Head of caudate nucleus (tissue), 42 donors: Measurements from ENCODE around the gene PER2.
A peak's percentile ranks its signal among the peaks of the same experiment; 100 is the strongest.

Experiments used
- DNase-seq, 42 donors: peaks; one replicate each; pipeline versions ENCODE4 v3.0.0 to v3.0.0-alpha.2; 2020 to 2021; ENCODE audit warnings: mixed read lengths in 7 of 42
- intact Hi-C: fragments of 100-400 bp; cut with DNase I; formaldehyde crosslinking; loops from one replicate; pipeline ENCODE4 v1.15.0; 2022

Gene PER2

DNA sequence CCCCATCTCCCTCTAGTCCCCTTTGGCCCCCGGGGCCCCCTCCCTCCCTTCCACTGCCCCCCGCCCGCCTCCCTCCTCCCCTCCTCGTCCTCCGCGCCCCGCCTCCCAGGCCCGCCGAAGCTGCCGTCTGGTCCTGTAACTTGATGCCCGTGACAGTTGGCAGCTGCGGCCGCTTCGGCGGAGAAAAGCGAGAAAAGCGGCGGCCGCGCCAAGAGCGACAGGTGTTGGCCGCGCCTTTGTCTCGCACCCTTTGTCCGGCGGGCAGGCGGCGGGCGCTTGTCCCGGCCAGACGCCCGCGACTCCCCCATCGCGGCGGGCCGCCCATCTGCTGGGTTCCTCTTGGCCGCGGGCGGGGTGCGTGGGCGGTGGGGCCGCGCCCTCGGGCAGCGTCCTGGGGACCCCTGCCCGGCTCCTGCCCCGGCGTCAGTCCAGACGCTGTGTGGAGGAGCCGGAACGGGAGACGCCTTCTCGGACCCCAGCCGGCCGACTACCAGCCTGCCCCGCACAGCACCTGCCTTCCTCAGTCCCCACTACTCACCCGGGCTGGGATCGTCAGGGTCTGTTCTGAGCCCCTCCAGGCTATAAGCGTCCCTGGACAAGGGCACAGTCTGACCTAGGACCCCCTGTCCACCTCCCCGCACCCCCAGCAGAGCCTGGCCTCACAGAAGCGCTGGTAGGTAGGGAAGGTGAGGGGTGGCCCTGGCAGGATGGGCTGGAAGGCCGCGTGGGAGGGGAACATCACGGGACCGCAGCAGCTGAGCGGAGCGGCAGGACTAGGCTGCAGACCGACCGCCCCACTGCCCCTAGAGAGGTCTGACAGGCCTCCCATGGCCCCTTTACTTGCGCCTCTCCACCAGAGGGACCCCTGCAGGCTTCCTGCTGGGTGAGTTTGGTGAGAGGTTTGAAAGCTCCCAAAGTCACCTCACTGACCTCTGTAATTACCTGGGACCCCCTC is 47.4 kb downstream of the PER2 start:
- intact Hi-C loops = no loop called here

DNA sequence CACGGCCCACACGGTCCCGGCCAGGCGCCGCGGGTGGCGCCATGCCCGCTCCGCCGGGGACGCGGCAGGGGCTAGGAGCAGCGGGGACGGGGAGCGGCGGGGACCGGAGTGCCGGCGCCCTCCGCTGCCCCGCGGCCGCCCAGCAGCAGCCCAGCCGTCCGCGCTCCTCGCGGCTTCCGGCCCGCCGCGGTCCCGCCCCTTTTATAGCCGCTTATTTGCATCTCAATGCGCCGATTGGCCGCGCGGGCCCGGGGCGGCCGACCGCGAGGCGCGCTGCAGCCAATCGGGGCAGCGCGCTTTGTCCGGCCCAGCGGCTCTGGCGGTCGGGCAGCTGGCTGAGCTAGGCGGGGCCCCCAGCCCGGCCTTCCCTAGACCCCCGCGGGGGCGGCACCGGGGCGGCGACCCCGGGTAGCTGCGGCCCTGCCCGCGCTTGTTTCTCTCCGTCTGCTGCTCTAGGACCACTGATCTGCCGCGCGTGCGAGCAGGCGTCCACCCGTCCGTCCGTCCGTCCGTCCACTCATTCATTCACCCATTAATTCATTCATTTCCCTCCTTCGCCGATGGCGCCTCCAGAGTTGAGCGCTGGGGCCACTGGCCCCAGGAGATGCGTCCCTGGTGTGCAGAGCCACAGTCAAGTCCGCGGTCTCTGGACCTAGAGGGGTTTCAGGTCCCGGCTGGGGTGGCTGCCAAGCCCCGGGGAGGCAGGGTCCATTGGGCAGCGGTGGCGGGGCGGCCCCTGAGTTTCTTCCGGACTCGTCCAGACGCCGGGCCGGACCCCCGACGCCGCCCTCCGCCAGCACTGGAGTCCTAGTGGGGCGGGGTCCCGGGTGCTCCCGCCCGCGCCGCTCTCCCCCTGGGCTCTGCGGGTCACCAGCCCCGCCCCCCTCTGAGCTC is 48.3 kb downstream of the PER2 start, which contains the start of gene HES6:
TSS of gene HES6 (minus strand) at position 176 of the 894 bp plus-strand sequence. CDS start at position 43, 133 bp downstream.
- intact Hi-C loops = no loop called here
- DNase-seq = peak; percentile 70 to 95 (median 88)

More for the DNA sequence above, 47.4 kb downstream of the PER2 start:
- peak in 9 of 42 donors; percentile 29 to 57 (median 48) for DNase-seq

DNA sequence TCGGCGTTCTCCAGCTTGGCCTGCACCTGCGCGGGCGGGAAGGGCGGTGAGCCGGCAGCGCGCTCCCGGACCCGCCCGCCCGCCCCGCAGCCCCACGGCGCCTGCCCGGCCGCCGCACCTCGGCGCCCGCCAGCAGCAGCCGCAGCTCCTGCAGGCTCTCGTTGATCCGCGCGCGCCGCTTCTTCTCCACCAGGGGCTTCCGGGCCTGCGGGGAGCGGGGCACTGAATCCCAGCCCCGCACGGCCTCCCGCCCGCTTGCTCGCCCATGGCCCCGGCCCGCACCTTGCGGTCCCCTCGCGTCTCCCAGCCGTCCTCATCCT is 48.9 kb downstream of the PER2 start:
- intact Hi-C loops = no loop called here
- DNase-seq = peak in 1 of 42 donors; percentile 18

DNA sequence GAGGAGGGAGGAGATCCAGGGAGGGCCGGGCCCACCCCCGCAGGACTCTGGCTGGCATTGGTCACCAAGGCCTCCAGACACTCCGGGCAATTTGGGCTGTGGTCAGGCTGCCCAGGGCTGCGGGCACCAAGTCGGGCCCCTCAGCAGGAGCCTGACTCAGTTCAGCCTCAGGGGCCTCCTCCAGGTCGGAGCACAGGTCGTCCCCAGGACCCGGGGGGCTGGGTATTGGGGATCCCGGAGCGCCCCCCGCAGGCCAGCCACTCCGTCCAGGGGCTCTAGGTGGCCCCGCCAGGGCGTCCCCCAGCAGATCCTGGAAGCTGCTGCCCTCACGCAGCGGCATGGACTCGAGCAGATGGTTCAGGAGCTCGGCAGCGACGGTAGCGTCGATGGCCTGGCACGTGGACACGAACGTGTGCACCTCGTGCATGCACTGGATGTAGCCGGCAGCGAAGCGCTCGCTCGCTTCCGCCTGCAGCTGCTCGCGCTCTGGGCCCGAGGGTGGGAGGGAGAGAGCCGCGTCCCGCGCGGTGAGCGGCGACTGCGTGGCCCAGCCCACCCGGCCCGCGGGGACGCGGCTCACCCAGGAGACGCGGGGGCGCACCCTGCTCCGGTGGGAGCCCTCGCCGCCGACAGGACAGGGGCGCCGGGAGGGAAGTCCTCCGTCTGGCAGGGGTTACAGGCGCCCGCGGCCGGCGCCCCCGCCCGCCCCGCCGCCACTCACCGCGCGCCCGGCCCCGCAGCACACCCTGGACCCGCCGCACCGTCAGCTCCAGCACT is 49.5 kb downstream of the PER2 start:
- peak in 9 of 42 donors; percentile 22 to 51 (median 34) for DNase-seq
- intact Hi-C loops = no loop called here

DNA sequence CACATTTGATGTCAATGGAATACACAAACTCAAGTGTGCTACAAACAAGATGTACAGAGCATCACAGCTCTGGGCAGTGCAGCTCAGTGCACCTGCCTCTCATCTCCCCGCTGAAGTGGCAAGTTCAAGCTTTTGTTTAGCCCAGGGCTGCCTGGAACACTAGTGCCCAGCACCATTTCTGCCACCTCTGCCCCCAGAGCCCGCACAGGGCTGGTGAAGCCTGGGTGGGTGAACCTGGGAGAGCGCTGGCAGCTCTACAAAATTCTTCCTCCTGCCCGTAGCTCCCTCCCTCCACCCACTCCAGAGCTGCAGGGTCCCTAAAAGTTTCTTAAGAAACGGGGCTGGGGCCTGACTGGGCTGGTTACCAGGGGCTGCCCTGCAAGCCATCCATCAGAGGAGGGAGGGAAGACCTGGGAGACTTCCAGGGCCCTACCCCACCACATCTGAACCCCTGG is 50.1 kb downstream of the PER2 start:
- DNase-seq = no peak
- intact Hi-C loops = no loop called here

DNA sequence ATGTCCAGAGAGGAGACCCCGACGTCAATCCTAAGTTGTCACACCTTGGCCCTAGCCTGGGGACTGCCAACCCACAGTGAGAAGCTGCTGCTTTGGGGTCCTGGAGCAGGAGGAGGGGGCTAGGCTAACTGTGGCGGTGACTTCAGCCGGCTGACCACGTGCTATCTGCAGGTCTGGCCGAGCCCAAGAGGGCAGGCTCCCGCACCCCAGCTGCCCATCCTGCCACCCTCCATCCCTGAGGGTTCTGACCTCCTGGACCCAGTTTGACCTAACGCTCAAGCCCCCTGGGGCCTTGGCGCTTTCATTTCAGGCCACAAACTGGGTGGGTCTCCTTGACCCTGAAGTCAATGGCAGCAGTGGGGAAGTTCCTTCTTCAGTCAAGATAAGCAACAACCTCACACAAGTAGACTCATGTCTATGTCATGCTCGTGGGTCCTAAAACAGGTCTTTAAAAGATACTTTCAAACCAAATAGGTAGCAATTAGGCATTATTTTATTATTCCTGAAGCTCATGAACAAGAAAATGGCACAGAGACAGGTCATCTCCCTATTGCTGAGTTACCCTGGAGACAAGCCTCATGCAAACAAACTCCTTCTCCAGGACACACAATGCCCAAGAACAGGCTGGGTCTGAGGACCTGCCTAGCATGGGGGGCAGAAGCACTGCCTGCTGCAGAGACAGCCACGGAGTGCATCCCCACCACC is 50.8 kb downstream of the PER2 start:
- peak in 1 of 42 donors; percentile 19 for DNase-seq
- intact Hi-C loops = no loop called here

DNA sequence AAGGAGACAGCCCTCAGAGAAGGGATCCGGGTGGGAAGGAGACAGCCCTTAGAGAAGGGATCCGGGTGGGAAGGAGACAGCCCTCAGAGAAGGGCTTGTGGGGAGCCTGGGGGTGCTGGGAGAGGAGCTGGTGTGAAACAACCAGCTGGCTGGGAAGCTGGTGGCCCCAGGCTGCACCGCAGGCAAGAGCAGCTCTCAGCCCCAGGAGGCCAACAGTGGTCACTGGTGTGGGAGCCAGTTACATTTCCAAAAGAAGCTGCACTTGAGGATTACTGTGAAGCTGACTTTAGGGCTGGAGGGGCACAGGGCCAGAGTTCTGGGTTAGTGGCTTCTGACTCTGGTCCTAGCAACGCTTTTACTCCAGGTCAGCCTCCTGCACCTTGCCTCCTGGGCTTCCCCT is 51.8 kb downstream of the PER2 start:
- intact Hi-C loops = no loop called here
- DNase-seq = no peak

DNA sequence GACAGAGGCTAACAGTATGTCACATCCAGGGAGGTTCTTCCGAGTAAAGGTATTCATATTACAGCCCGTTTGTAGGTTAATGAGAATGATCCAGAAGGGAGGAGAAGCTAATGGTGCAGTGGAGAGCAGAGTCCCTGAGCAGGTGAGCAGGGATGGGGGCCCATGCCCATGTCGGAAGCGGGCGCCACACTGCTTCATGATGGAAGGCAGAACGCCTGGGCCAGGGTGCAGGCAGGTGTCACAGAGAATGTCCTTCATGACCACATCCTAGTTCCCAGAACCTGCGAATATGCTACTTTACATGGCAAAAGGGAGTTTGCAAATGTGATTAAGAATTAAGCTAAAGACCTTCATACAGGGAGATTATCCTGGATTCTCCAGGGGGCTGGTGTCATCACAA is 52.6 kb downstream of the PER2 start:
- intact Hi-C loops = no loop called here
- DNase-seq = peak in 1 of 42 donors; percentile 16

DNA sequence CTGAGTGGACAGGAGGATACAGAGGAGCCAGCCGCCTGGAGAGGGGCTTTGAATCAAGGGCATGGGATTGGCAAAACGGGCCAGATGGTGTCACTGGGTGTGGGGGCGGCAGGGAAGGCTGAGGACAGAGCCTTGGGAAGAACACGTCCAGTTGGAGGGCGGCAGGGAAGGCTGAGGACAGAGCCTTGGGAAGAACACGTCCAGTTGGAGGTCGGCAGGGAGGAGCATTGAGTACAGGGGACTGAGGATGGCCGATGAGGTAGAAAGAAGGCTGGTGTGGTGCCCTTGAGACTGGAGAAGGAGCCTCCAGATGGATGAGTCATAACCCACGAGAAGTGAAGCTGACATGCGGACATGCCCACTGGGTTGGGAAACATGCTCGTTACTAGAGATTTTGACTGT is 53.1 kb downstream of the PER2 start:
- peak in 2 of 42 donors; percentile 13 to 26 for DNase-seq
- intact Hi-C loops = no loop called here

DNA sequence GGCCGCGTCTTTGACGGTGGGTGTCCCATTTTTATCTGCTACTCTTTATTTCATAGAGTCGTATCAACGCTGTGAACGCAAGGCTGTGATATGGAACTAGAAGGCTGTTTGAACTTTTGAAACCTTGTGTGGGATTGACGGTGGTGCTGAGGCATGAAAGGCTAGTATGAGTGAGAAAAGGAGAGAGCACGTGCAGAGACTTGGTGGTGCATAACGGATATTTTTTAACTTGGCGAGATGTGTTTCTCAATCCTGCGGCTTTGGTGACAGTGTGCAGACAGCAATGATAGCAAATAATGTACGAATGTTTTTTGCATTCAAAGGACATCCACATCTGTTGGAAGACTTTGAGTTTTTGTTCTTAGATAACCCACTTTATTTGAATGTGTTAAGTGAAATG is 54.8 kb downstream of the PER2 start:
- intact Hi-C loops = no loop called here

DNA sequence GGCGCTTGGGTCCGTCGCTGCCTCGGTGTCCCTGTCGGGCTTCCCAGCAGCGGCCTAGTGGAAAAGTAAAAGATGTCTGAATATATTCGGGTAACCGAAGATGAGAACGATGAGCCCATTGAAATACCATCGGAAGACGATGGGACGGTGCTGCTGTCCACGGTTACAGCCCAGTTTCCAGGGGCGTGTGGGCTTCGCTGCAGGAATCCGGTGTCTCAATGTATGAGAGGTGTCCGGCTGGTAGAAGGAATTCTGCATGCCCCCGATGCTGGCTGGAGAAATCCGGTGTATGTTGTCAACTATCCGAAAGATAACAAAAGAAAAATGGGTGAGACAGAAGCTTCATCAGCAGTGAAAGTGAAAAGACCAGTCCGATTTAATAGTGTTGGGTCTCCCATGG is 56.6 kb downstream of the PER2 start:
- intact Hi-C loops = no loop called here
- DNase-seq = no peak

More for the DNA sequence above, 54.8 kb downstream of the PER2 start:
- DNase-seq = no peak

DNA sequence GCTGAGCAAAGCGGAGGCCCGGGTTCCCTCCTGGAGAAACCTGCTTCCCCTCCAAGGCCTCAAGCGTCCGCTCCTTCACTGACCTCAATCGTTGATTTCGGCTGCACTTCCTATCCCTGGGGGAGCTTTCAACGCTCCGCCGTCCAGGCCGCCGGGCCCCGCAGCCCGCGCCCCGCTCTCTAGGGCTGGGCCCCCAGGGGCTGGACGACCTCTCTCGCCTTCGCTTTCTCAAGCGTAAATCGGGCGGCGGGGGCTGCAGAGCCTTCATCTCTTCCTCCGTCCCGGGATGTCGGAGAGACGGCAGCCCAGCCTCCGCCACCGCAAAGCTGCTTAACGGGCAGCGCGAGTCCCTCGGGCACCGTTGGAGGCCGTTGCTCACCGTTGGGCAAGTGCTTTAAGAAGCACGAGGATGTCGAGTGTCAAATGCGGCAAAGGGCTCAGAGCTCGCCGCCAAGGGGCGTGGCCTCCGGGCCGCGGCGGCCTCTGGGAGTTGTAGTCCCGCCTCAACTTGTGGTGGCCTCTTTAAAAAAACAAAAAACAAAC is 57.1 kb downstream of the PER2 start:
- DNase-seq = peak in 39 of 42 donors; percentile 61 to 92 (median 79)

DNA sequence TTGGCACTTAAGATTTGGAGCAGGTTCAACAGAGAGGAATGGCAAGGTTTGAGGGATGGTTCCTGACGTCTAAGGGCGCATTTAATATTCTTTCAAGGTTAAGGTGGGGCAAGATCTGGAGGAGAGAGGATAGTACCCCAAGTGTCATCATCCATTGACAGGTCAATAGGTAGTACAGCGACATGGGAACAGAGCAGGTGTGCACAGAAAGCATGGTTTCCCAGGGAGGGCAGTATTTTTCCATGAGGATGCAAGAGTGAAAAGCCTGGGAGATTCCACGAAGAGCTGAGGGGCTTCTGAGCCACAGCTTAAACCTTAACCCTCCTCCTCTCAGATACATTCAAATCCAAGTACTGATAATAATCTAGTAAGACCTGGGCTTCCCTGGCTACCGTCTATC is 57.7 kb downstream of the PER2 start:
- DNase-seq = no peak
- intact Hi-C loops = no loop called here

More for the DNA sequence above, 57.1 kb downstream of the PER2 start:
- intact Hi-C loops = no loop called here

DNA sequence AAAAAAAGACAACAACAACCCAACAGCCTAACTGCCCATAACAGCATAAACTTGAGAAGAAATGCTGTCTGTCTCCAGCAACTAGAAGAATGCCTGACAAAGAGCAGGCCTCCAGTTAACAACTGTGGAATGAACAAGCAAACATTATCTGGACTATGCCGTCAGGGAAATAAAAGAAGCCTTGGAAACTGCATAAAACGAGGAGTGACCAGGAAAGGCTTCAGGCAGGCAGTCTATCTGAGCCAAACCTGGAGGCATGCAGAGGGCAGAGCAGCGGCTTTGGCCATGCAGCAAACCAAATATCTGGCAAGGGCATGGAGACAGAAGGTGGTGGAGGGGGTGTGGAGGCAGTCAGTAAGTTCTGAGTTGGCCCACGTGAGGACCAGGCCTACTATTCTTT is 59.7 kb downstream of the PER2 start:
- intact Hi-C loops = no loop called here
- DNase-seq = no peak

DNA sequence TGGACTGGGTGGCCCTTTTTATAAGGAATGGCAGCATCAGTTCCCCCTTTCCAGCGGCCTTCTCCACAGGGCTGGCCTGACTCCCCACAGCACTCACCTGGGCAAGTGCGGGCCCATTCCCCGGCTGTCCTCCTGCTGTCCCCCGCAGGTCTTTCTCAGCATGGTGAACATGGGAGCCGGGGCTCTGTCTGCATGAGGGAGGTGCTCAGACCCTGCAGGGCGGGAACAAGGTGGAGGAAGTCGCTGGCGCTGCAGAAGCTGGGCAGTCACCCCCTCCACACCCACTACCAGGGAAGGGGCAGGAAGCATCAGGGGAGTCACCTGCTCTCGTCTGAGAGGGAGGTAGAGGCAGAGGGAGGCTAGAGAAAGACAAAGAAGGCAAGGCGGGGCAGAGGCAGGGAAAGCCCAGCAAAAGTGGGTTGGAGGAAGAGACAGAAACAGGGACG is 60.8 kb downstream of the PER2 start:
- DNase-seq = peak in 1 of 42 donors; percentile 27
- intact Hi-C loops = no loop called here

DNA sequence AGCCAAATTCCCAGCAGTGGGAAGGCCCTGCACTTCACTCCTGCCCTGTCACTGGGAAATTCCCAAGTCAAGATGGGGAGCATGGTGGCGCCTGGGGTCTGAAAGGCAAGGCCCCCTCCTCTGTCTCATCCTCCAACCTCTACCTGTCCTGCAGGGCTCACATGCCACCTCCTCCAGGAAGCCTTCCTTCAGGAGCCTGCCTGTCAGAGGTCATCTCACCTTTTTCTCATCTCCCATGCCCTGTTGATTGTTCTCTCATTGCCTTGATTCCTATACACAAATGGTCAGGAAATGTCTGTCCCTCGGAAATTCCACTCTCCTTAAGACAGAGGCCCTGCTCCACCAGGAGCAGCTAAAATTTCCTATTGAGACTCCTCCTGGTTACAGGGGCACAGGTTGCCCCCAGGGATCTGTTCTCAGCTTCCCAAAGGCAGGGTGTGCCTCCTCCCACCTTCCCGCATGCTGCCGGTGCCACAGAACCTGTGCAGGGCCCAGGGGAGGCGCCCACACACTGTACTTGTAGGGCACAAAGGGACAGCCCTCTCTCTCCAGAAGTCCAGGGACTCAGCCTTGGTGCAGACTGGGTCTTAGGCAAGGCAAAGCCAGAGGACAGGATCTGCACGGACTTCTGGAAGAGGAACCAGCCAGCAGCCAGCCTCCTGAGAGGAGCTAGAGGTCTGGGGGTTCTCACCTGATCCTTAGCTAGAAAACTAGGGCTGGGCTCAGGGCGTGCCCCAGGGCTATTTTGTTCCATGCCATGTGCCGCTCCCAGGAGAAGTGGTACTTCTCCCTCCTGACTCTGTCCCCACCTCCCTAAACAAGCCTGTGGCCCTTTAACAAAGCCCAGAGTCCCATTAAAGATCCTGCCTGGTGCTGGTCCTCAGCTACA is 61.5 kb downstream of the PER2 start:
- intact Hi-C loops = no loop called here
- peak in 3 of 42 donors; percentile 27 to 53 (median 40) for DNase-seq
